RWPE2 (cell line): Measurements from ENCODE around the gene HBP1.

Experiments used
- ATAC-seq: fragments of 200-7000 bp; cut with Tn5 transposase; 3 replicates; pipeline ENCODE4 v1.9.1; 2021; ENCODE audit warnings: low read depth
- DNase-seq: peaks from one replicate; pipeline ENCODE4 v3.0.0-alpha.2; 2020; ENCODE audit warnings: low spot score
- H3K27ac ChIP-seq: fragments of 450-650 bp; 2 replicates; pipeline ENCODE4 v1.5.1; 2017; ENCODE audit warnings: mild to moderate bottlenecking; ENCODE audit not compliant: poor library complexity, severe bottlenecking
- H3K27me3 ChIP-seq: fragments of 250-450 bp; sonication (Bioruptor Pico); 2 replicates; pipeline ENCODE4 v1.5.1; 2021; ENCODE audit warnings: mild to moderate bottlenecking, moderate library complexity; ENCODE audit not compliant: insufficient read depth, poor library complexity, severe bottlenecking
- H3K36me3 ChIP-seq: fragments of 250-450 bp; sonication (Bioruptor Pico); 2 replicates; pipeline ENCODE4 v1.5.1; 2020; ENCODE audit warnings: low read depth, mild to moderate bottlenecking, moderate library complexity
- H3K4me1 ChIP-seq: fragments of 250-450 bp; sonication (Bioruptor Pico); 2 replicates; pipeline ENCODE4 v1.5.1; 2021; ENCODE audit warnings: mild to moderate bottlenecking, moderate library complexity; ENCODE audit not compliant: insufficient read depth, poor library complexity, severe bottlenecking
- H3K4me3 ChIP-seq: fragments of 250-450 bp; sonication (Bioruptor Pico); 2 replicates; pipeline ENCODE4 v1.5.1; 2021; ENCODE audit warnings: mild to moderate bottlenecking, moderate library complexity; ENCODE audit not compliant: severe bottlenecking
- H3K9me3 ChIP-seq: fragments of 250-450 bp; sonication (Bioruptor Pico); 2 replicates; pipeline ENCODE4 v1.5.1; 2021; ENCODE audit warnings: mild to moderate bottlenecking, moderate library complexity; ENCODE audit not compliant: severe bottlenecking
- TF ChIP-seq, protein P1 (sequence below): fragments of 450-650 bp; IDR thresholded peaks from one replicate; pipeline ENCODE4 v1.5.1; 2017; ENCODE audit warnings: mild to moderate bottlenecking, moderate library complexity; ENCODE audit not compliant: poor library complexity, severe bottlenecking

HBP1 gene

DNA sequence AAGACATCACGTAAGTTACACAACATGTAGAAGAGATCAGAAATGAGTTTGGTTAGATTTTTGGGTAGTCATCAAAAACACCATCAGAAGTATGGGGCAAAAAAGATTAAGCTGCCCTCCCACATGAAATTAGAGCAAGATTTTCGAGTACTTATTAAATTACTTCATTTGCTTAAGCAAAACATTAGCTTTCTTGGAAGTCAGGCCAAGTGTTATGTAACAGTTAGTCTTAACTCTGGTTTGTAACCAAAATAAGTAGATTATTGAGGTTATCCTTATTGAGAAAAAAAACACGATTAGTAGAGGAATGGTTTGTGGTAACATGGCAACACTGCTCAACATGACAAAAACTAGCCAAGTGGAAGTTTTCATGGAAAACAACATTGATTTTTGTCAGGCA, 37.9 kb downstream of the HBP1 start:
- no peaks in the 10 kb centered on the region for H3K9me3 ChIP-seq
- TF ChIP-seq, protein P1, sequence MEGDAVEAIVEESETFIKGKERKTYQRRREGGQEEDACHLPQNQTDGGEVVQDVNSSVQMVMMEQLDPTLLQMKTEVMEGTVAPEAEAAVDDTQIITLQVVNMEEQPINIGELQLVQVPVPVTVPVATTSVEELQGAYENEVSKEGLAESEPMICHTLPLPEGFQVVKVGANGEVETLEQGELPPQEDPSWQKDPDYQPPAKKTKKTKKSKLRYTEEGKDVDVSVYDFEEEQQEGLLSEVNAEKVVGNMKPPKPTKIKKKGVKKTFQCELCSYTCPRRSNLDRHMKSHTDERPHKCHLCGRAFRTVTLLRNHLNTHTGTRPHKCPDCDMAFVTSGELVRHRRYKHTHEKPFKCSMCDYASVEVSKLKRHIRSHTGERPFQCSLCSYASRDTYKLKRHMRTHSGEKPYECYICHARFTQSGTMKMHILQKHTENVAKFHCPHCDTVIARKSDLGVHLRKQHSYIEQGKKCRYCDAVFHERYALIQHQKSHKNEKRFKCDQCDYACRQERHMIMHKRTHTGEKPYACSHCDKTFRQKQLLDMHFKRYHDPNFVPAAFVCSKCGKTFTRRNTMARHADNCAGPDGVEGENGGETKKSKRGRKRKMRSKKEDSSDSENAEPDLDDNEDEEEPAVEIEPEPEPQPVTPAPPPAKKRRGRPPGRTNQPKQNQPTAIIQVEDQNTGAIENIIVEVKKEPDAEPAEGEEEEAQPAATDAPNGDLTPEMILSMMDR: no peak
- no peak for ATAC-seq
- no peak overlapping the region for H3K4me3 ChIP-seq
- H3K27me3 ChIP-seq: no peaks in the 10 kb centered on the region
- H3K4me1 ChIP-seq: no peaks in the 10 kb centered on the region
- H3K36me3 ChIP-seq: peaks cover 31% of the 10 kb centered on the region
- no peak overlapping the region for H3K27ac ChIP-seq
- no peak for DNase-seq

DNA sequence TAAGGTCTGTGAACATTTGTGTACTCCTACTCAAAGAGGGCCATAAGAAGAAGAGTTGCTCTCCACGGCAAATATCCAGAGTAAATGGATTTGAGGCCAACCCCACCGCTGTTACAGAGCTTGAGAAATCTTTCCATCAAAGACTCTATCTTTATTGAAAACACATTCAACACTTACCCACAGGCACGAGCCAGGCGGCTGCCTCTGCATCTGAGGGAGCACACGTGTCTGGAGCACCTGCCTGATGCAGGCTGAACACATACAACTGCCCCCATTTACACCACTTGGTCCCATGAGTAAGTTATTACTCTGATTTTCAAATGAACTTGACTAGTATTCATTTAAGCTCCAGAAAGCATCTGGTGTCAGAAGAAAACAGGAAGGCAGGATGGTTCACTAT, 38.7 kb downstream of the HBP1 start:
- Histone ChIP-seq H3K36me3 (peaks cover 23% of the 10 kb centered on the region), H3K4me3 (no peak overlapping the region), H3K27me3 (no peaks in the 10 kb centered on the region), H3K4me1 (no peaks in the 10 kb centered on the region), H3K27ac (no peak overlapping the region), H3K9me3 (no peaks in the 10 kb centered on the region)
- TF ChIP-seq, protein P1: no peak
- DNase-seq (no peak), ATAC-seq (no peak)

DNA sequence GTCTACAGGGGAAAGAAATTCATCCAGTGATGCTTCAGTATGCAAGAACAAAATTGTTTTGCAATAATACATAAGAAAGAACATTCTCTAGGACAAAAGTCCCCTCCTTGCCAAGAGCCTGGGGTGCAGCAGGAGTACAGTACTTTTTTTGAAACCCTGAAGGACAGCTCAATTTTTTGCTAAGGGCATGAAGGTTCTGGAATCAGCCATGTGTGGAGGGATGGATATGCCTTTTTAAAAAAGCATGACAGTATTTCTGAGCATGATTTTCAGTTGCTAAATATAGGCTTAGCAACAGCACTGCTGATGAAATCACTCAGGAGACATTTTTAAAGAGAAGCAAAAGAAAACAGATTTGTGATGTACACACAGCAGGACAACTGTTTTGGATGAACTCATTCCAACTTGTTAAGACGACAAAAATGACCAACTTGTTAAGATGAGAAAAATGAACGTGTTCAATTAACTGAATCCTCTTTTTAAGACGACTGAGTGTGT, 39.3 kb downstream of the HBP1 start:
- Histone ChIP-seq H3K4me3 (no peak overlapping the region), H3K27me3 (no peaks in the 10 kb centered on the region), H3K36me3 (peaks cover 17% of the 10 kb centered on the region), H3K9me3 (no peaks in the 10 kb centered on the region), H3K4me1 (no peaks in the 10 kb centered on the region), H3K27ac (no peak overlapping the region)
- DNase-seq (no peak), ATAC-seq (no peak)
- TF ChIP-seq, protein P1: no peak

DNA sequence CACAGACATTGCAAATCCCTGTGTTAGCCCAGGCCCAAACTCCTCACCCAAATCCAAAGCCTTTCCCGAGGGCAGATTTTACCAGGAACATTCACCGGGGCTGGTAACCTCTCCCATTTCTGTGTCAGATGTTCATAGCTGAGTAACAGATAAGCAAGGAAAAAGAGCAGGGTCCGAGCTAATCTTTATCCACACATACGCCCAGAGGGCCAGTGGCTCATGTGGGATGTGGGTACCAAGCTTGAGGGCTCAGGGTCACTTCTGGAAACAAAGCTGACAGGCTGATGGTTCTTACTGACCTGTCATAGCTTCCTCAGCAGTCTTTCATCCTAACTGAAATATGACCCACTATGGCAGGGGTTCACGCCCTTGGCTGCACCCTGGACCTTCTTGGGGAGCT, 39.8 kb downstream of the HBP1 start:
- DNase-seq (no peak), ATAC-seq (no peak)
- no peaks in the 10 kb centered on the region for H3K9me3 ChIP-seq
- no peaks in the 10 kb centered on the region for H3K4me1 ChIP-seq
- no peaks in the 10 kb centered on the region for H3K27me3 ChIP-seq
- peaks cover 16% of the 10 kb centered on the region for H3K36me3 ChIP-seq
- no peak overlapping the region for H3K27ac ChIP-seq
- TF ChIP-seq, protein P1: no peak
- no peak overlapping the region for H3K4me3 ChIP-seq

DNA sequence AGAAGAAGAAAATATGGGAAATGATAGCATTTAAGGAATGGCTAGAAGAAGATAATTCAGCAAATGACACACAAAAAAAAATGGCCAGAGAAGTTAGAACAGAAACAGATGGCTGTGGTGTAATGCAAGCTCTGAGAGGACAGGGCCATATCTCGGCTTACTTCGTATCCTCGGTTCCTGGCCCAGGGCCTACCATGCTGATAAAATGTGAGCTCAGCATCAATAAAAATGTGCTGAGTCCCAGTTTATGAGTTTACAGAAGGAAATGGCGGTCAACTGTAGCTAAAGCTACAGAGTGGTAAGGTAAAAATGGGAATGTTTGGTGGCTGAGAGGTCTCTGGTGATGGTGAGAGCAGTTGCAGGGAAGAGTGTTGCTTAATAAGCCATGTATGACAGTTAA, 40.8 kb downstream of the HBP1 start:
- no peak overlapping the region for H3K4me3 ChIP-seq
- TF ChIP-seq, protein P1: no peak
- no peak overlapping the region for H3K27ac ChIP-seq
- no peaks in the 10 kb centered on the region for H3K4me1 ChIP-seq
- DNase-seq: no peak
- ATAC-seq: no peak
- H3K27me3 ChIP-seq: no peaks in the 10 kb centered on the region
- no peaks in the 10 kb centered on the region for H3K9me3 ChIP-seq
- peaks cover 9% of the 10 kb centered on the region; the same call in 1 of the 2 replicates for H3K36me3 ChIP-seq
